ENCODE measurements around the gene PCSK5.
"Not testable (repeated sequence)": the region's sequence is repeated elsewhere in the genome, so short reads cannot be mapped to it uniquely, and the experiment has no call there.

DNA sequence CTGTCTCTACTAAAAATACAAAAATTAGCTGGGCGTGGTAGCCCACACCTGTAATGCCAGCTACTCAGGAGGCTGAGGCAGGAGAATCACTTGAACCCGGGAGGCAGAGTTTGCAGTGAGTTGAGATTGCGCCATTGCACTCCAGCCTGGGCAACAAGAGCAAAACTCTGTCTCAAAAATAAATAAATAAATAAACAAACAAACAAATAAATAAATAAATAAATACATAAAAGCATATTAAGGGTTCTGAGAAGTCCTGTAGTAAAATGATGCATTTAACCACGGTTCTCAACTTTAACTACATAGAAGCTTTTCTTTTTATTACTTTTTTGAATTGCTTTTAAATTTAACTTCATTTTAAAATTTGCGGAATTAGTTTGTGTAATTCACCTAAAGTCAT lies 190.8 kb downstream of the PCSK5 start:
- not testable (repeated sequence) for TF ChIP-seq CTCF, POLR2A (IDR thresholded peaks at IDR 0.05)

Measured in adrenal gland (tissue), 5 donors.